Immature natural killer cell (primary cell): Measurements from ENCODE around the gene ZNF804A. TPM values are rescaled to one million over a fixed set of nuclear protein-coding genes. Genes with fewer than 3 reads are reported as not detected.

ENCODE experiments used
- DNase-seq, 3 donors: peaks; one replicate each; pipeline ENCODE4 v3.0.0; 2022; ENCODE audit warnings: mixed read lengths in 1 of 3
- H3K27ac Mint-ChIP-seq, 6 donors: one replicate each; pipeline ENCODE4 v1.8.0; 2020; ENCODE audit warnings: mixed read lengths in 6 of 6, mild to moderate bottlenecking in 5 of 6, inconsistent platforms in 4 of 6, moderate library complexity in 3 of 6
- H3K27me3 Mint-ChIP-seq, 3 donors: one replicate each; pipeline ENCODE4 v1.8.0; 2020 to 2021; ENCODE audit warnings: low read depth in 3 of 3, mild to moderate bottlenecking in 3 of 3, mixed read lengths in 3 of 3, moderate library complexity in 3 of 3, inconsistent platforms in 1 of 3
- H3K36me3 Mint-ChIP-seq, 3 donors: one replicate each; pipeline ENCODE4 v1.8.0; 2020; ENCODE audit warnings: mixed read lengths in 3 of 3, inconsistent platforms in 2 of 3, mild to moderate bottlenecking in 2 of 3
- H3K4me1 Mint-ChIP-seq, 2 donors: one replicate each; pipeline ENCODE4 v1.8.0; 2020; ENCODE audit warnings: inconsistent platforms in 2 of 2, mild to moderate bottlenecking in 2 of 2, mixed read lengths in 2 of 2, moderate library complexity in 1 of 2
- H3K4me3 Mint-ChIP-seq, 5 donors: one replicate each; pipeline ENCODE4 v1.8.0; 2020; ENCODE audit warnings: mild to moderate bottlenecking in 5 of 5, mixed read lengths in 5 of 5, inconsistent platforms in 3 of 5, moderate library complexity in 3 of 5
- H3K9me3 Mint-ChIP-seq, 6 donors: one replicate each; pipeline ENCODE4 v1.8.0; 2020; ENCODE audit warnings: mild to moderate bottlenecking in 6 of 6, mixed read lengths in 6 of 6, inconsistent platforms in 4 of 6, moderate library complexity in 3 of 6
- polyA plus RNA-seq, 3 donors: library from polyadenylated mRNA; unstranded; fragments of 300-500 nt; fragmentation: Illumina TruSeq; gene quantifications; one replicate each; pipeline ENCODE4 v1.2.3, GENCODE V29; 2021

Gene ZNF804A
- polyA plus RNA-seq, 3 donors from 2014 or later = 0.03 to 0.09 TPM; not detected in 1

DNA sequence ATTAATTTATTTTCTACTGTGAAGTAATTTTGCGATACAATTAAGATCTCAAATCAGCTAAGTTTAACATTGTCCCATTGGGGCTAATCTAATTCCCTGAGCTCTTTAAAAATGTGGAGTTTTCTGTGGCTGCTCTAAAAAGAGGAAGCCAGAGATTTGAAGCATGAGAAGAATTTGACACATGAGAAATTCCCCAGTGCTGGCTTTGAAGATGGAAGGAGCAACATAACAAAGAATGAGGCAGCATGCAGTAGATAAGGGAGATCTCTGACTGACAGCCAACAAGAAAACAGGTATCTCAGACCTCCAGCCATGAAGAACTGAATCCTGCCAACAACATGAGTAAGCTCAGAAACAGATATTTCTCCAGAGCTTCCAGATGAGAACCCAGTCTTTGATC lies 308.4 kb downstream of the ZNF804A start:
- DNase-seq = no peak
- Mint-ChIP-seq H3K9me3 (peaks cover 0 to 29% (median 8%) of the 10 kb centered on the region in 6 donors), H3K27ac (no peak overlapping the region), H3K36me3 (no peaks in the 10 kb centered on the region), H3K4me1 (no peaks in the 10 kb centered on the region), H3K27me3 (peaks cover 0 to 2% (median 0%) of the 10 kb centered on the region in 3 donors), H3K4me3 (no peak overlapping the region)

DNA sequence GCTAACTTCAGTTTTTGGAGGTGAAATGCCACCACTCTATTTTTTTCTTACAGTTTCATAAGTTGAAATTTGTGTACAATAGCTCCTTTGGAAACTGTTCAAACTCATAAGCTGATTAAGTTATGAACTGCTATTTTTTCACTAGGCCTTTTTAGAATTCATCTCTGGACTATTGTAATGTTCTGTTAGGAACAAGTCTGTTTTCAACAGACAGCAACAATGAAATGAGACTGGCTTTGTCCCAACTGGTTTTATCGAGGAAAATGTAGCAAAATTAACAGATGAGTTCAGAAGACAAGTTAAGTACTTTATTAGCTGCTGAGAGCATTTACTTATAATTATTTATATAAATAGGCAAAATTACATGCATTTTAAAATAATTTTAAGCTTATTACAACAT lies 310.6 kb downstream of the ZNF804A start:
- Mint-ChIP-seq H3K27me3 (peaks cover 0 to 2% (median 0%) of the 10 kb centered on the region in 3 donors), H3K9me3 (peaks cover 3 to 36% (median 10%) of the 10 kb centered on the region in 6 donors)

DNA sequence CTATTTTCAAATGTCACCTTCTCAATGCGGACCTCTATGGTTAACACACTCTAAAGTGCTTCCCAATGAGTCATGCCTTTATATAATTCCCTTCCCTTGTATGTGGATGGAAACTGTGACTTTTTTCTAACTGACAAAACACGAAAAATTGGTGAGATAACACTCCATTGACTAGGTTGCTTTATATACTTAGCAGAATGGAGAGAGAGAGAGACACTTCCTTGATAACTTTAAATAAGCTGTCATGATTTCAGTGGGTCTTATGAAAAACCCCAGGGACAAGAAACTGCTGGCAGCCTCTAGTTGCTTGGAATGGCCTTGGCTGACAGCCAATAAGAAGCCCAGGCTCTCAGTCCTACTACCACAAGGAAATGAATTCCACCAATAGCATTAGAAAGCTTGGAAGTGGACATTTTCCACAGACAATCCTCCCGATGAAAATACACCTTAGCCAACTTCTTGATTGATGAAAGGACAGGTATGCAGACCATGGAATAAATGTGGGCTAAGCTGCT lies 322.2 kb downstream of the ZNF804A start:
- H3K27ac Mint-ChIP-seq = no peak overlapping the region
- no peaks in the 10 kb centered on the region for H3K36me3 Mint-ChIP-seq
- no peak for DNase-seq
- H3K4me3 Mint-ChIP-seq = no peak overlapping the region
- no peaks in the 10 kb centered on the region for H3K27me3 Mint-ChIP-seq
- H3K9me3 Mint-ChIP-seq = peaks cover 11 to 54% (median 27%) of the 10 kb centered on the region in 6 donors
- no peaks in the 10 kb centered on the region for H3K4me1 Mint-ChIP-seq

More for the DNA sequence above, 310.6 kb downstream of the ZNF804A start:
- Mint-ChIP-seq H3K27ac (no peak overlapping the region), H3K4me3 (no peak overlapping the region), H3K4me1 (no peaks in the 10 kb centered on the region), H3K36me3 (no peaks in the 10 kb centered on the region)
- DNase-seq = no peak

DNA sequence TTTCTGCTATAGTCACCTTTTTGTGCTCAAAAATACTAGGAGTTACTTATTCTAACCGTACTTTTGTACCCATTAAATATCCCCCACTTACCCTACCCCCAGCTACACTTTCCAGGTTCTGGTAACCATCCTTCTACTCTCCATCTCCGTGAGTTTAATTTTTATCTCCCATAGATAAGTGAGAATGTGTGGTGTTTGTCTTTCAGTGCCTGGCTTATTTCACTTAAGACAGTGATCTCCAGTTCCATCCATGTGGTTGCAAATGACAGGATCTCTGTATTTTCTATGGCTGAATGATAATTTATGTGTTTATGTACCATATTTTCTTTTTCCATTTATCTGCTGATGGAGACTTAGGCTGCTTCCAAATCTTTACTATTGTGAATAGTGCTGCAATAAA lies 323.3 kb downstream of the ZNF804A start:
- Mint-ChIP-seq H3K4me3 (no peak overlapping the region), H3K4me1 (no peaks in the 10 kb centered on the region), H3K36me3 (no peaks in the 10 kb centered on the region)

DNA sequence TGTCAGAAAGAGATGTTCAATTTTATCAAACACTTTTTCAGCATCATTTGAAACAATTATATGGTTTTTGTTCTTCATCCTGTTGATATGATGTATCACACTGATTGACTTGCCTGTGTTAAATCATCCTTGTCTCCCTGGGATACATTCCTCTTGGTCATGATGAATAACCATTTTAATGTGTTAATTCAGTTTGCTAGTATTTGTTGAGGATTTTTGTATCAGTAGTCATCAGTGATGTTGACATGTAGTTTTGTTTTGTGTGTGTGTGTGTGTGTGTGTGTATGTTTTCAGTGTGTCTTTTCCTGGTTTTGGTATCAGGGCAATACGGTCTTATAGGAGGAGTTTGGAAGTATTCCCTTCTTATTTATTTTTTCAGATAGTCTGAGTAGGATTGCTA lies 325.4 kb downstream of the ZNF804A start:
- Mint-ChIP-seq H3K9me3 (peaks cover 25 to 68% (median 41%) of the 10 kb centered on the region in 6 donors), H3K4me1 (no peaks in the 10 kb centered on the region), H3K27ac (no peak overlapping the region), H3K27me3 (no peaks in the 10 kb centered on the region), H3K36me3 (no peaks in the 10 kb centered on the region), H3K4me3 (no peak overlapping the region)
- no peak for DNase-seq

More for the DNA sequence above, 323.3 kb downstream of the ZNF804A start:
- Mint-ChIP-seq H3K9me3 (peaks cover 14 to 56% (median 32%) of the 10 kb centered on the region in 6 donors), H3K27ac (no peak overlapping the region), H3K27me3 (no peaks in the 10 kb centered on the region)
- DNase-seq = no peak

DNA sequence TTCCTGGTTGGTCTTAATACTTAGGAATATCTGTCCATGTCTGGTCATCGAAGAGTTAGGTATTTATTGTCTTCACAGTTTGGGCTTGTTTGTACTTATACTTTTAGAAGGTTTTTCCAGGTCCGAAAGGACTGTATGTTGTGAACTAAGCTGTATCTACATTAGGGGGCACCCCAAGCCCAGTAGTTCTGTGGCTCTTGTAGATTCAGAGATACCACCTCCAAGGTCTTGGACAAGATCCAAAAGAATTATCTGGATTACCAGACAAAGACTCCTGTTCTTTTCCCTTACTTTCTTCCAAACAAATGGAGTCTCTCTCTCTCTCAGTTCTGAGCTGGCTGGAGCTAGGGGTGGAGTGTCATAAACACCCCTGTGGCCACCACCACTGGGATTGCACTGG lies 328.7 kb downstream of the ZNF804A start:
- DNase-seq = no peak
- Mint-ChIP-seq H3K9me3 (peaks cover 23 to 68% (median 42%) of the 10 kb centered on the region in 6 donors), H3K36me3 (no peaks in the 10 kb centered on the region), H3K27me3 (no peaks in the 10 kb centered on the region), H3K27ac (no peak overlapping the region), H3K4me3 (no peak overlapping the region), H3K4me1 (no peaks in the 10 kb centered on the region)

DNA sequence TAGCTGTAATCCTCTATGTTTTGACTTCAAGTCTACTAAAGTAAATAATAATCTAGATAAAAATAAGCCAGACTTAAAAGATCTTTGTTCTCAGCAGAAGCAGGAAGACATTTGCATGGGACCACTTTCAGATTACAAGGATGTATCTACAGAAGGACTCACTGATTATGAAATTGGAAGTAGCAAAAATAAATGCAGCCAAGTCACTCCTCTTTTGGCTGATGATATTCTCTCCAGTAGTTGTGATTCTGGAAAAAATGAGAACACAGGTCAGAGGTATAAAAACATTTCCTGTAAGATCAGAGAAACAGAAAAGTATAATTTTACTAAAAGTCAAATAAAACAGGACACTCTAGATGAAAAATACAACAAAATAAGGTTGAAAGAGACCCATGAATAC lies 338.4 kb downstream of the ZNF804A start:
- no peak for DNase-seq
- H3K27ac Mint-ChIP-seq = no peak overlapping the region
- no peaks in the 10 kb centered on the region for H3K27me3 Mint-ChIP-seq
- H3K4me1 Mint-ChIP-seq = no peaks in the 10 kb centered on the region
- H3K4me3 Mint-ChIP-seq = no peak overlapping the region
- peaks cover 3 to 55% (median 29%) of the 10 kb centered on the region in 6 donors for H3K9me3 Mint-ChIP-seq
- peaks cover 0 to 3% (median 0%) of the 10 kb centered on the region in 3 donors for H3K36me3 Mint-ChIP-seq

DNA sequence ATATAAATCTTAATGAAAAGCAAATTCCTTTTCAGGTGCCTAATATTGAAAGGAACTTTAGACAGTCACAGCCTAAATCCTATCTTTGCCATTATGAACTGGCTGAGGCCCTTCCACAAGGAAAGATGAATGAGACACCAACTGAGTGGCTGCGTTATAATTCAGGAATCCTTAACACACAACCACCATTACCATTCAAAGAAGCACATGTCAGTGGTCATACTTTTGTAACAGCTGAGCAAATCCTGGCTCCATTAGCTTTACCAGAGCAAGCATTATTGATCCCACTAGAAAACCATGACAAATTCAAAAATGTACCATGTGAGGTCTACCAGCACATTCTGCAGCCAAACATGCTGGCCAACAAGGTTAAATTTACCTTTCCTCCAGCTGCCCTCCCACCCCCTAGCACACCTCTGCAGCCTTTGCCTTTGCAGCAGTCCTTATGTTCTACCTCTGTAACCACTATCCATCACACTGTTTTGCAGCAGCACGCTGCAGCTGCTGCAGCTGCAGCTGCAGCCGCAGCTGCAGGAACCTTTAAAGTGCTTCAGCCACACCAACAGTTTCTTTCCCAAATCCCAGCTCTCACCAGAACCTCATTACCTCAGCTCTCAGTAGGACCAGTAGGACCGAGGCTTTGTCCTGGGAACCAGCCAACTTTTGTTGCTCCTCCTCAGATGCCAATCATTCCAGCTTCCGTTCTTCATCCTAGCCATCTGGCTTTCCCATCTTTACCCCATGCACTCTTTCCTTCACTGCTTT lies 340.1 kb downstream of the ZNF804A start:
- no peaks in the 10 kb centered on the region for H3K4me1 Mint-ChIP-seq
- H3K36me3 Mint-ChIP-seq = peaks cover 0 to 3% (median 0%) of the 10 kb centered on the region in 3 donors
- peaks cover 6 to 52% (median 28%) of the 10 kb centered on the region in 6 donors for H3K9me3 Mint-ChIP-seq
- DNase-seq = no peak
- no peak overlapping the region for H3K27ac Mint-ChIP-seq
- H3K4me3 Mint-ChIP-seq = no peak overlapping the region
- no peaks in the 10 kb centered on the region for H3K27me3 Mint-ChIP-seq

DNA sequence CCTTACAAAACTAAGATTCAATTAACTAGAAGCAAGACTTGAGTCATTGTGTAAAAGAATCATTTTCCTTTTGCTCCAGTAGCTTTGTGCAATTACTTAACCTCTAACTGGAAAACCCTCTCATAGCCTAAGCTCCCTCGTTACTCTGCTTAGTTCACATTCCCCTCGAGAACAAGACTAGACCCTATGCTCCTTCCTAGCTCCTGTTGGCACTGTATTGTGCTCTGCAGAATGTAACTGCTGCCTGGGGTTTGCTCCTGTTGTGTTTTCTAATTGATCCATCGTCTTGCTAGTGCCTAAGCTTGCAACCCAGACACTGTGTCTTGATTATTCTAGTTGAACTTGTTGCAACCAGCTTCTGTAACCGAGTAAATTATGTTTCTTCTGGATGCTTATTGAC lies 347.0 kb downstream of the ZNF804A start:
- Mint-ChIP-seq H3K4me3 (no peak overlapping the region), H3K9me3 (peaks cover 8 to 32% (median 14%) of the 10 kb centered on the region in 6 donors), H3K27ac (no peak overlapping the region), H3K27me3 (no peaks in the 10 kb centered on the region), H3K4me1 (no peaks in the 10 kb centered on the region), H3K36me3 (peaks cover 0 to 3% (median 0%) of the 10 kb centered on the region in 3 donors)
- DNase-seq = no peak

DNA sequence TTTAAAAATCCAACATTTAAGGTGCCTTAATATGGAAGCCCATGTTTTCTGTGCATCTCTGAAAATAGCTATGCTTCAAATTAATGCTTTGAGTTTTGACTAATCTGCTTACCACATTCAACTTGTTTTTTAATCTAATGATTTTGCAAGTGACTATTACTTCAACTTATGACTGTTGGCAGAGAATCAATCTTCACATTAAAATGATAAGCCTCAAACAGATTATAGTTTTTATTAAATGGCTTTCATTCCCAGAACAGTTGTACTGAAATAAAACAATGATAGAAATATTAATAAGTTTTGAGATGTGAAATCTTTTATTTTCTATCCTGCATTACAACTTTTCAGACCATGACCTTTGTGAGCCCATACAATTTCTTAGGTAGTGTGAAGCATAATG lies 347.5 kb downstream of the ZNF804A start:
- Mint-ChIP-seq H3K27me3 (no peaks in the 10 kb centered on the region), H3K9me3 (peaks cover 8 to 32% (median 14%) of the 10 kb centered on the region in 6 donors), H3K4me1 (no peaks in the 10 kb centered on the region), H3K4me3 (no peak overlapping the region), H3K36me3 (peaks cover 0 to 3% (median 0%) of the 10 kb centered on the region in 3 donors), H3K27ac (no peak overlapping the region)
- no peak for DNase-seq

DNA sequence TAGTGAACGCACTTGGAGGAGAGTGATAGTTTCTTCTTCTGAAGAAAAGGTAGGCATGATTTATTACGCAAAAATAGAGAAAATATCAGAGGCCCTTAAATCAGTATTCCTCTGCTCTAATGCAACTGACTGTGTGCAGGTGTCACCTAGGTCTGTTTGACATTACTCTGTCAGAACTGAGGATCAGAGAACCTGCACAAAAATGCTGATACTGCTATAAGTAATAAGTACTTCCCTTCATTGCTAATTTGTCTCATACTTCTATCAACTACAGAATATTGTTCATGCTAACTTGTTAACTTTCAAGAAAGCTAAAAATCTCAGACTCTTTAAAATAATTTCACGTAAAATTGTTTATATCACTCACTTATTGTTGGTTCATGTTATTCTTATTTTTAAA lies 358.5 kb downstream of the ZNF804A start:
- H3K36me3 Mint-ChIP-seq = no peaks in the 10 kb centered on the region
- H3K4me1 Mint-ChIP-seq = no peaks in the 10 kb centered on the region
- no peak for DNase-seq
- no peak overlapping the region for H3K27ac Mint-ChIP-seq
- no peak overlapping the region for H3K4me3 Mint-ChIP-seq
- peaks cover 0 to 2% (median 0%) of the 10 kb centered on the region in 3 donors for H3K27me3 Mint-ChIP-seq
- H3K9me3 Mint-ChIP-seq = peaks cover 3 to 33% (median 8%) of the 10 kb centered on the region in 6 donors

DNA sequence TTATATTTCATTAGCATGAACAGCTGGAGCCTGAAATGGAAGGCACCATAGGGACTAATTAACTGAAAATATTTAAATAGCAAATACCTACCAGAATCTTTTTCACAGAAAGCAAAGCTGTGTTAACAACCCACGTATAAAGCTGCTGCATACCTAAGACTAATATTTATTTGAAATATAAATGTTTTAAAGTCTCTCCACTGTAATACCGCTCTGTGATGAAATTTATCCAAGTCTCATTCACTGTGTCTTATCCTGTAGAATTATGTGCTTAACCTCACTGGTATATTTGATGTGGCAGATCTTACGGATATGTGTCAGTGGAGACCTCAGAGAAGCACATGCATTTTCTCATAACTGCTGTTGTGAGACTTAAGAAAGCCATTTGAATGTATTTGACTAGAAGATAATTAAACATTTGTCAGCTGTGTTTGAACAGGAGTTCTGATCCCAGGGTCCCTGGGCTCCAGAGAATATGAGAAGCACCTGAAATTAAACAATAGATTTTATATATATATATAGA lies 373.3 kb downstream of the ZNF804A start:
- Mint-ChIP-seq H3K4me3 (no peak overlapping the region), H3K36me3 (no peaks in the 10 kb centered on the region), H3K4me1 (no peaks in the 10 kb centered on the region), H3K27ac (no peak overlapping the region), H3K27me3 (peaks cover 0 to 2% (median 0%) of the 10 kb centered on the region in 3 donors), H3K9me3 (peaks cover 0 to 22% (median 8%) of the 10 kb centered on the region in 6 donors)
- DNase-seq = no peak
